Stimulated activated CD8-positive, alpha-beta memory T cell treated with anti-CD3 and anti-CD28 coated beads, Interleukin-7, amount 100 ng/mL, for 24 hours (primary cell): ENCODE data around the gene ARHGAP23.

ENCODE experiments used
- DNase-seq: peaks from one replicate; pipeline ENCODE4 v3.0.0-alpha.2; 2020; ENCODE audit warnings: low read depth

ARHGAP23 gene

DNA sequence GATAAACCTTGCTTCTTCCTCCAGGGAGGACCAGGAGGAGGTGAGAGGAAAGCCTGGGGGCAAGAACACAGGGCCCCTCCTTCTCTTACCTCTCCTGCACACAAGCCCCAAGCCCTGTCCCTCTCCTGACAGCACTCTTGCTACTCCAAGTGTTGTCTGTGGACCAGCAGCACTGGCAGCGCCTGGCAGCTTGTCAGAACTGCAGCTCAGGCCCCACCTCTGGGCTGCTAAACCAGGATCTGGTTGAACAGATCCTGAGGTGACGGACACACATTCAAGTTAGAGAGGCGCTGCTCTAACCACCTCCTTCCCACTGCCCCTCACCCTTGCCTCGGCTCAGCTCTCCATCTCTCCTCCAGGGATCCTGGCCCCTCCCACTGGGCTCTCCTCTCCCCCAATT is 121.0 kb downstream of the ARHGAP23 start:
- DNase-seq, result no peak

DNA sequence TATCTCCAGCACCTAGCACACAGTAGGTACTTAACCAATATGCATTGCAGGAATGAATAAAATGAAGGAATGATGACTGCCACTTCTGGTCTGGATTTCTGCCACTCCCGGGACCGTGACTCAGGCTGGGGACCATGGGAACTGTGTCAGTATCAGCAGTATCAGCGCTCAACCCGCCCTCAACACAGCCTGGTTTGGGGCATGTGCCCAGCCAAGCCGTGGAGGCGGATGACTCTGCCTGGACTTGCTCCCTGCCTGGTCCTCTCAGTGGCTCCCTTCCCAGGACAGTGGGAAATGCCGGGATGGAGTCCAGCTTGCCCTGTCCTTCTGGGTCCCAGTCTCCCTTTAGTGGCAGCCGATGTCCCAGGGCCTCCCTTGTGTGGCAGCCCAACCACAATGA is 122.4 kb downstream of the ARHGAP23 start:
- DNase-seq, result no peak

- DNase-seq, result no peak
Observed at GRCh38 chr17:38551121-38551520, 122.9 kb downstream of the ARHGAP23 start.

GRCh38 chr17:38552343-38552742 is 124.1 kb downstream of the ARHGAP23 start:
- no peak for DNase-seq

GRCh38 chr17:38554430-38555350 is 126.4 kb downstream of the ARHGAP23 start:
- no peak for DNase-seq

GRCh38 chr17:38556239-38556638 is 128.0 kb downstream of the ARHGAP23 start:
- DNase-seq, result no peak

DNA sequence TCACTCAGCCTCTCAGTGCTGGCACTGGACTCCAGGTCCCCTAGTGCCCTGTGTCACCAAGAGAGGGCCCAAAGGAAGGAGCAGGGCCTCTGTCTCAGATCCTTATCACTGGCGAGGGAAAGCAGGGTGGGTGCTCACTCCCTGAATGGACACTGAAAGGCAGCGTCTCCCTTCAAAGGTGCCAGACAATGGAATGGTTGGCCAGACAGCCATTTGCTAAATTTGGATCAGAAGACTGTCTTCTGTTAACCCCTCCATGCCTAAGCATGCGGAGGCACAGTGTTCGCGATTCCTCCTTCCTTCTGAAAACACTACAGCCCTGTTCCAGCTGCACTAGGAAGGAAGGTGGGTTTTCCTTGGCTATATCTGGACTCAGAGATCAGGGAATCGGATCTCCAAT is 129.1 kb downstream of the ARHGAP23 start:
- DNase-seq, result no peak

GRCh38 chr17:38557836-38558727 is 129.8 kb downstream of the ARHGAP23 start:
- peak; percentile 78 for DNase-seq

GRCh38 chr17:38558728-38559050 is 130.4 kb downstream of the ARHGAP23 start:
- no peak for DNase-seq

- peak; percentile 84 for DNase-seq
Observed at GRCh38 chr17:38559051-38559879, 131.0 kb downstream of the ARHGAP23 start.

DNA sequence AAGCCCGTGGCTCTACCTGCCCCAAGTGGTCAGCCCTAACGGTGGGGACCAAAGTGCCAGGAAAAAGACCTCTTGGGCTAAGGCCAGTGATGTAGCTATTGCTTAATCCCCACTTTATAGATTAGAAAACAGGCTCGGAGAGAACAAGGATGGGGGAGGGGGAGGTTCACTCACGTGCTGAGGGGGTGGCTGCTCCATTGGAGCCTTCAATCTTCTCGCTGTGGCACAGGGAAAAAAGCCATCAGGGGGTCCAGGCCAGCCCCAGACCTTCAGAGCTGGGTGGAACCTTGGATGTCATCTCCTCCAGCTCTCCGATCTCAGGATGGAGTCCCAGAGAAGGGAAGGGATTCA is 131.6 kb downstream of the ARHGAP23 start:
- no peak for DNase-seq

DNA sequence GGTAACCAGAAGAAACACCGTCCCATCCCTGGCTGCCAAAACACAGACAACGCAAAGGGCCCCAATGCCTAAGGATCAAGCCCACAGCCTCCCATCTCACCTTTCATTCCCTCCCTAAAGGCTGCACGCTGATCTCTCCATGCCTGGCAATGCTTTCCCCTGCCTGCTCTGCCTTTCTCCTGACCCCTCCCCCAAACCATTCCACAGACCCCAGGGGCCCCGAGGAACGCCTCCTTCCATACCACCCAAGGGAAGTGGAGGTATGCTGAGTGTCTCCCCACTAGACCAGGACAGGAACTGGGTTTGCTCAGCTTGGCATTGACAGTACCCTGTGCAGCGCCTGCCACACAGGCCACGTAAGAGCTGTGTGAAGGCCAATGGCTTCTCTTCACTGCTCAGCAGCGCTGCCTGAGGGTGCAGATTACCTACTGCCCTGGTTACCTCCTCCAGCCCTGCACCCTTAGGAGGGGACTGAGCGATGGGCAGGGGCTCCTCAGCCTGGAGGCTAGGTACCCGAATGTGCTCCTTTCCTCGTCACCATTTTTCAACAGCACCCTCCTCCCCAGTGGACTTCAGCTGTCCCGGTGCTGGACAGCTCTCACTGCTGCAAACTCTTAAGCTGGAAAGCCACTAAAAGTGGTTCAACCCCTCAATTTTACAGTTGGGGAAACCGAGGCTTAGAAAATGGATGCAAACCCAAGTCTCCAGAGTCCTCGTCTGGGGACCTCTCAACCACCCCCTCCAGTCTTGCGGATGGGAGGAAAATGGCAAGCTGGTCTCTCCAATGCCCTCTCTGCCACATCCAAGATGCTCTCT is 132.4 kb downstream of the ARHGAP23 start:
- no peak for DNase-seq

- no peak for DNase-seq
Observed at GRCh38 chr17:38561416-38562214, 133.4 kb downstream of the ARHGAP23 start.
